GM18526 (cell line): Measurements from ENCODE around the gene NR3C2.

Source experiments
- POLR2A ChIP-seq: IDR thresholded peaks from 3 replicates; pipeline ENCODE4 v1.6.1; 2011; ENCODE audit not compliant: insufficient read length; ENCODE audit errors: extremely low read depth

NR3C2 gene

DNA sequence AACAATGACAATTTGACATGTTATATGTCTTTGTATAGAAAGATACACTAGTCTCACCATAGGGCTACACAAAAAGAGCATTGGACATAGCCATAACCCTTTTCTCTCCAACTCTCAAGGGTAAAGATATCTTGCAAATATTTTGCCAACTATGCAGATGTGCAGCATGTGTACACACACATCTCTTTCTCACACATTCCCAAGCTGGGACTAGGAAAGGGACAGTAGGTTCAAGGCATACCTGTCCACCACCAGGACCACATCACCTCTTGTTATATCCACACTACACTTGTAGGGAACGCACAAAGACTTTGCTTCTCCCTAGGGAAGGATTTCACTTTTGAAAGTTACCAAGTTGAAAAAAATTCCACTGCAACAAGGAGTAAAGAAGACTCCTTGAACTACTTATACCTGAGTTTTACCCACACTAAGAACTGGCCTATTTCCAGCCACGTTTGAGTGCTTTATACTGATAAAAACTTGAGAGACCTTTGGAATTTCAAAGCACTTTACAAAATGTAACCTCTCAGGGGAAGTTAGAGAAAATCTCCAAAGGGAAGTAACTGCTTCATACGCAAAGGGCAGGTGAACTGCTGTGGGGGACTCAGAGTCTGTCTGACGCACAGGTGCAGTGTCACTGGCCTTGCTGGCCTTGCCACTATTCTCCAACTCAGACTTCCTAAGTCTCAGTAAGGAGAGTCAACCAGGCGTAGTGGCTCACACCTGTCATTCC, 36.9 kb downstream of the NR3C2 start:
- TF ChIP-seq POLR2A = no peak

DNA sequence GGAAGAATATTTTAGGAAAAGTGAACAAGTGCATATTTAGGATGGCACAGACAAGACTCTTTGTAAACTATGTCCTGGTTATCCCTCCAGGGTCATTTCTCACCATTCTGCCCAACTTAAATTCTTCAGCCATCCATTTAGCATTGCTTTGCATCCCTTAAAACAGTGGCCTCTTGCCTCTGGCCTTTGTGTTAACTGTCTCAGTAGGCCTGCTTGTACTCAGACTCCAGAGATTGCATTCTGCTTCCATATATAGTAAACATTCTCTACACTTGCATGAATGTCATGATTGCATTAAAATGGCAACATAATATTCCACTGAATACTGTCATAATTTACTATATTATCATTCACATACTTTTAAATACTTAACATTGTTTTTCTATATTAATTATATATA, 43.2 kb downstream of the NR3C2 start:
- TF ChIP-seq POLR2A = no peak

DNA sequence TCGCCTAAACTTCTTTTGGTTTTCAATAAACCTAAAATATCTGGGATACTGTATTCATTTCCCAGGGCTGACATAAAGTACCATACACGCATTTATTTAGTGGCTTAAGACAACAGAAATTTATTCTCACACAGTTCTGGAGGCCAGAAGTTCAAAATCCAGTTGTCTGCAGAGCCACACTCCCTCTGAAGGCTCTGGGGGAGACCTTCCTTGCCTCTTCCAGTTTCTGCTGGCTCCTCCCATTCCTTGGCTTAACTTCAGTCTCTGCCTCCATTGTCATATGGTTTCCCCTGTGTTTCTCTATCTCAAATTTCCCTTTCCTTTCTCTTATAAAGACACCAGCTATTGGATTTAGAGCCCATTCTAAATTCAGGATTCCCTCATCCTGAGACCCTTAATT, 44.4 kb downstream of the NR3C2 start:
- TF ChIP-seq POLR2A = no peak

DNA sequence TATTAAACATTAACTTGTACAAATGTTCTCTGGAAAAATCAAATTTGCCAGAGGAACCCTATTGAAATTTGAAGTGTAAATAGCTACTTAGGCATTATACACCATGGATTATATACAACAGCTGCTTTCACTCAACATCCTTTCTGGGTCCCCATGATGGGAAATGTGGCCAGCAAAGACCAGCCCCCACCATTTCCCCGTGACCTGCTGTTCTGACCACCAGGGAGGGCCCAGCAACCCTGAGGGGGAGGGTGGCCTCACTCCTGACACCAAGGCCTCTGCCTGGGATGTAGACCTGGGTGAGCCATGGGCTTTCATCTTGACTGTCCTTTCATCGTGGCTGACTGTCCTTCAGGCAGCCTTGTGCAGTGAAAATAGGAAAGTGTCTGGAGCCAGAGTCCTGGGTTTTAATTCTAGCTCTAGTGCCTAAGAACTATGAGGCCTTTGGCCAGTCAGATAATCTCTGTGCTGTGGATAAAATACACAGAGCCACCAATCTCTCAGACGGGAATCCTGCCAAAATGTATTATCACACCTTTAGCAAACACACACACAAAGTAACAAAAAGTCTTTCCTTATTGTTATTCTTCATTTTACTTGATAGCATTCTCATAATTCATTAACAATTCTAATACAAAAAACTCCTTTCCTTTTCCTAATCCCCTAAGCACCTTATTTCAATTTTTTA, 45.1 kb downstream of the NR3C2 start:
- no peak for TF ChIP-seq POLR2A

DNA sequence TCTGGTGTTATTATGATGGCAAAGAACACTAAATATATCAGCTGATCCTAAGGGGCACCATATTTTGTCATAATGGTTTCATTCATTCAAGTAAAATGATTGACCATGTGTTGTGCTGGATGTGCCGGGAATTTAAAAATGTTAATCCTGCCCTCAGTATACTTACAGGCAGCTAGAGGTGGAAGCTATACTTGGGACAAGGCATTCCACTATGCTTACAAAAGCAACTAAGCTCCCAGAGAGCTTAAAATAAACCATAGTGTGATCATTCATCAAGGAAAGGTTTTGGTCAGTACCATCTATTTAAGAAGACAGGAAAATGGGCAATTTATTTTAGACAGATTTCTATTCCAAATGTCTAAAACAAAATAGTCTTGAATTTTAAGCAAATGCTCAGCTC, 46.4 kb downstream of the NR3C2 start:
- no peak for TF ChIP-seq POLR2A

DNA sequence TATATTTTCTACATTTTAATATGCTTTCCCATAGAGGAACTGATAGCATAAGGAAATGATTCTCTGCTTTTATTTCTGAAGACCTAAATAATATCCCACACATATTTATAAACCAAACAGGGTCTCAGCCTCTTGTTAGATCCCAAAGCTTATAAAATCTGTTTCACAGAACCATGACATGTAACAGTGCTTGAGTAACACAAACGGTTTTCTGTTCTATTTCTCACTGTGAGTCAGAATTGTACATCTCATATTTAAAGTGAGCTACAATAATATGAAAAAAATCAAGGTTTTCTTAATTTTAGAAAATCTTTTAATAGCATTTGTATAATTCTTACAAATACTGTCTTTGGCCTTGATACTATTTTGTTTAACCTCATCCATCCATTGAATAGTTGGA, 51.2 kb downstream of the NR3C2 start:
- TF ChIP-seq POLR2A = no peak

DNA sequence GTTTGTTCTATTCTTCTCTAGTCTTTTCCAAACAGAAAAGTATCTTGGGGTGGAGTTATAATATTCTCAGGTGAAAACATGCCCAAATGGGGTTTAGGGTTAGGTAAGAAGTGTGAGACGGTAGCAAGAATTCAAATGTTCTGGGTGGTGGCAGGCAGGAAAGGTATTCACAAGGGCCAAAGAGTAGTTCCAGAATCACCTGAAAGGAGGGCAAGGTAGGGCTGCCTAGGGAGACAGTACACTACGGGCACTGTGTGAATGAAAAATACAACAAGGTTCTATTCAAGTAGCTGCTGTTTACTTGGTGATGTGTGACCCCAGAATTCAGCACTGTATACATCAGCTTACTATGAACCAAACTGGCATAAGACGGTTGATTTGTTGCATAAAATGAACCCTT, 51.9 kb downstream of the NR3C2 start:
- no peak for TF ChIP-seq POLR2A

DNA sequence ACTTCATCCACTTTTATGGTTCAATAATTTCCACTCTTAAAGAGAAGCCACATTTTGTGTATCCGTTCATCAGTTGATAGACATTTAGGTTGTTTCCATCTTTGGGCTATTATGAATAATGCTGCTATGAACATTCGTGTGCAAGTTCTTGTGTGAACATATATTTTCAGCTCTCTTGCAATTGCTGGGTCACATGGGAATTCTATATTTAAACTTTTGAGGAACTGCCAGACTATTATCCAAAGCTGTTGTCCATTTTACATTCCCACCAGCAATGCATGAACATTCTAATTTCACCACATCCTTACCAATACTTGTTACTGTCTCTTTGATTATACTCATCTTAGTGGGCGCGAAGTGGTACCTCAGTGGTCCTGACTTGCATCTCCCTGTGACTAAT, 61.9 kb downstream of the NR3C2 start:
- no peak for TF ChIP-seq POLR2A

DNA sequence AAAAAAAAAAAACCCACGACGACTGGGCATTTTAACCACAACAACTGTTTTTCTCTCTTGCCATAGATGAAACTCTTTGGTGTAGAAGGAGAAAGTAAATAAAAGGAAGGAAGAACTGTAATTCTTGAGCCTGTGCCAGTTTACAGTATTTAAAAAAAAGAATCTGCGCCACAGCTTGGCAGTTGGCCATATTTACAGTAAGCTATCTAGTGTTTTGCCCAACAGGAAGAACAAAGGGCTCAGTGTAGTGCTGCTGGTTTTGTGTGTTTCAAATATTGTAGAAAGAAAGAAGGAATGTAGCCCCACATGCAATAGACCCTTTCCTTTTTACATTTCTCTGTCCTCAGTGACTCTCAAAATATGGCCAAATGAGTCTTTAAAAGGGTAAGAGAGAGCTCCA, 66.1 kb downstream of the NR3C2 start:
- no peak for TF ChIP-seq POLR2A

DNA sequence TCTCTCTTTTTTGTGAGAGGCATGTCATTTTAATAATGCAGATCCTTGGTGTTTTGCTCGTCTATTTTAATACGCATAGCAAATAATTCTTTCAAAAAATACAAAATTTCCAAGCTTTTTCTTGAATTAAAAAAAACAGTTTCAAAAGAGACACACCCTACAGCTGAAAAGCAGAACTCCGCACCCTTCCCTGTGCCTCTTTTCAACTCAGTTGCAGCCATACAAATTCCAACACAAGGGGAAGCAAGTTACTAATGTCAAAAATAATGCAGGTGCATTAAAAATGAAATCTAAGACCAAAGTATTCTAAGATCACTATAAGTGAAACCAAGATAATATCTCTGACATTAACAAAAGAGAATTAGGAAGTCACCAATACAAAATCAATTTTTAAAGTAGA, 66.6 kb downstream of the NR3C2 start:
- no peak for TF ChIP-seq POLR2A

DNA sequence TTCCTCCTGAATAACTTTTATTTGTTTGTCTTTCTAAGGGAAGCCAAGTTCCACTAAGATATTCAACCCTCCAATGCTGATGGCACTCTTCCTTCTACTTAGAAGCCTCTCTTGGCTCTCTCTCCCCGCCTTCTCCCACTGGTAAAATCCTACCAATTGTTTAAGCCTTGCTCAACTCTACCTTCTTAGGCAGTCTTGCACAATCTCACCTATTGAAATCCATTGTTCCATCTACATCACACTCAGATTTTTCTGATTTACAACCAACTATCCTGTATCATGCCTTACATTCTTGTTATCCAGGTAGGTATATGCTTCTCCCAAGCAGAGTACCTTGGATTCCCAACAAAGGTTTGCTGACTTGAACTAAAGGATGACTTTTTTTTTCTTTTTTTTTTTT, 69.1 kb downstream of the NR3C2 start:
- TF ChIP-seq POLR2A = no peak

DNA sequence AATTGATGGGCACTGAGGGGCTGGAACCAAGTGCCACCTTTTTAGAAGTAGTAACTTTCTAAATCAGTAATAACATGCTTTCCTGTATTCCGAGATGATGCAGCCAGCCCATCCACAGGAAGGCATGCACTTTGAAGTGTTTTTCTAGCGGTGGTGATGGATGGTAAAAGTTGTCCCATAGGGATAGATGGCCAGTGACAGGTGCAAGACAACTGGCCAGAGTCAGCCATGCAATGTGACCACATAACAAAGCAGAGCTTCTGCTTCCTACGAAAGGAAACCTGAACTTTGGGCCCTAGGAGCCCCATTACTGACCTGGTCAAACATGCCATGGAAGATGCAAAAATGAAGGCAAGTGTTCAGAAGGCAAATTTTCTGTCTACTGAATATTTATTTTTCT, 72.3 kb downstream of the NR3C2 start:
- no peak for TF ChIP-seq POLR2A

DNA sequence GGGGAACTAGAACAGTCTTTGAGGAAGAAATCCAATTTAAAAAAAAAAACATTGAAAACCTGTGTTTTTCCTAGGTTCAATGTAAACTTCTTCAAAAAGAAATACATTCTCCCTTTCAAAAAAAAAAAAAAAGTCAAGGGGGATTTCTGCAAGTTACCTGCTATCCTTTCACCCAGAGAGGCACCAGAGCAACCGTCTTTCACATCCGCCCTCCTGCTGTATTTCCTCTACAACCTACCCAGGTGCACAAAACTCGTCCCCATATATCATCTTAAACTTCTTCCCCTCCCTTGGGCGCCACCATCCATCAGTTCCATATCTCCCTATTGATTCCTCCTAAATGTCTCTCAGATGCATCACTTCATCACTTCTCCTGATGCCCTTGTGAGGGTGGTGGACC, 74.5 kb downstream of the NR3C2 start:
- no peak for TF ChIP-seq POLR2A

DNA sequence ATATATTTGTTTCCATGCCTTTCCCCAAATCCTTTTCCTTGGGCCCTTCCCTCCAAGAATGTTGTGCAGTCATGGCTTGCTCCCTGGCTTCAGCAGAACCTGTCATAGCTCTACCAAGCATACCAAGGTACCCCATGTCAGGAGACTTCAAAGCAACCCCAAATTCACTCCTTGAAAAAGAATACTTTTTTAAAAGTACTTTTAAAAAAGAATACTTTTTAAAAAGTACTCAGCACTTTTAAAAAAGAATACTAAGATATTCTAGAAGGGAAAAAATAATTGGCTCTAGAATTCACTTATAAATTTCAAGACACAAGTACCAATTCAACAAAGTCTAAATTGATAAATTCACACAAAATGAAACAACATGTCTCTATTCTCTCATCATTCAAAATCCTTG, 76.0 kb downstream of the NR3C2 start:
- no peak for TF ChIP-seq POLR2A

DNA sequence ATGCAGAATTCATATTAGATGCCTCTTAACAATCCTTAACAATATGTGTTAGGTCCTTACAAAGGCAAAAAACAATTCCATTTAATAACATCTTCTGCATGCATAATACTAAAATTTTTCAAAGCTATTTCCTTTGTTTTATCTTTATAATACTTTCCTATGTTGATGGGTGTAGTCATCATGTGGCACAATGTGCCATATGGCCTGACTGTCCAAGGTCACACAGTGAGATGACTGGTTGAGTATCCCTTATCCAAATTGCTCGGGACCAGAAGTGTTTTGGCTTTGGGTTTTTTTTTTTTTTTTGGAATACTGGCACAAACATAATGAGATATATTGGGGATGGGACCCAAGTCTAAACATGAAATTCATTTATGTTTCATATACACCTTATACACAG, 77.7 kb downstream of the NR3C2 start:
- TF ChIP-seq POLR2A = no peak

DNA sequence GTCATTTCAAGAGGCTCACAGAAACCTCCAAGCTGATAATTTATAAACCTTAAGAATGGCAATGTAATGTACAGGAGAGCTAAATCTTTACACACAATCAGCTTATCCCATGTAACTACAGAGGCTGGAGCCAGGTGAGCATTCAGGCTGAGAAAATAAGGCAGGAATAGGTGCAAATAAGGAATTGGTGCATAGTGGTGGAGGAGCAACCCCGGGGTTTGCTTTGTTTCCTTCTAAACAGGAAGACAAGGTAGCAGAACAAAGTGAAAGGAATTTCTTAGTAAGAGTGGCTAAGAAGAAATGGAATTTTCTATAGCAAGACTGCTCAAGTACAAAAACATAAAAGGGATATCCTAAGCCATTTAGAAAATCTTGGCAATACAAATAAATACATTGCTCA, 82.4 kb downstream of the NR3C2 start:
- TF ChIP-seq POLR2A = no peak

DNA sequence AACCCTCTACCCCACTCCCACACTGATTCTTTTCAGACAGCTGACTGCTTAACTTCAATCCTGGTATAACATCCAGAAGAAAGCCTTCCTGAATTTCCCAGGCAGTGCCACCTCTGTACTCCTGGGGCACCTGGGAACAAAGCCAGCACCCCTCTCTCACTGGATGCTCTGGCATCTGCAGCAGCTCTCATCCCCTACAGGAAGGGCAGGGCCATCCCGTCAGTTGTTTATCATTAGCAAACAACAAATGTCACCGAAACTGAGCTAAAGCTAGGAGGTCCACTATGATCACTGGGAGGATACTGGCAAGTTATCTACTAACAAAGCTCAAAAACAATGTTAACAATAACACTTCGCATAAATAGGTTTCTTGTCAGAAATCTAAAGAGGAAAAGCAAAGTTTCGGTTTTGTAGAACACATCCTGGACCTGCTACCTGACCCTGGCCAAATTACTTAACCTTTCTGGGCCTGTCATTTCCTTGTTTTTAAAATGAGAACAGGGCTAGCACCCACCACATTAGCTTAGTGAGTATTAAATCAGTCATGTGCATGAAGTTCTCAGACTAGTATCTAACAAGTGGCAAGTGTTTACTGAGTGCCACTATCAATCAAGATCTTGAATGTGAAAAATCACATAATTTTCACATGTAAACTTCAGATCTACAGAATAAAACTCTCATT, 86.6 kb downstream of the NR3C2 start:
- no peak for TF ChIP-seq POLR2A

DNA sequence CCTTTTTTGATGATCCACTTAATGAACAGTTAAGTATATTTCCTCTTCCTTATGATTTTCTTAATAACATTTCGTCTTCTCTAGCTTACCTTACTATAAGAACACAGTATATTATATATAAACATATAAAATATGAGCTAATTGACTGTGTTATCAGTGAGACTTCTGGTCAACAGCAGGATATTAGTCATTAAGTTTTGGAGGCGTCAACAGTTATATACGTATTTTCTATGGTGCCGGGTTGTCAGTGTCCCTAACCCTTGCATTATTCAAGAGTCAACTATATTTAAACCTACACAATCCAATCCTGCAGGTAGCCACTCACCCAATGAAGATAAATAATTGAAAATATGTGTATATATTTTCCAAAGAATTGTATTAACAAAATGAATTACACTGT, 88.0 kb downstream of the NR3C2 start:
- no peak for TF ChIP-seq POLR2A
